ENCODE data around the gene PEA15.

Gene PEA15

DNA sequence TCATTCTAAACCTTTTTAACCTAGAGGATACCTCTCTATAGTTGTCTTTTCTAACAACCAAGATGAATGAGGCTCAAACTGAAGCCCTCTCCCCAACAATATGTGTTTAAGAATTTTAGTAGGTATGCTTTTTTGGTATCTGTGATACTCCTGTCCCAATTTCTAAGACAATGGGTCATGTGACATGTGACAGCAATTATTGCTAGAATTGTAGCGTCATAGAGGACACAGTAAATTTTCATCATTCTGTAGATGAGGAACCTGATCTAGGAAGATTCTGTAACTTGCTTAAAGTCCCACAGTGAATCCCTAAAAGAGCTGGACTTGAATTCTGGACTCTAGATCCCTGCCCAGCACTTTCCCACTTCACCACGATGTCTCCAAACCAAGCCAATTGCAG is 26.5 kb upstream of the PEA15 start:
- DNase-seq (ENCODE audit: low read depth in 2 of 2, low spot score in 1 of 2), result no peak

DNA sequence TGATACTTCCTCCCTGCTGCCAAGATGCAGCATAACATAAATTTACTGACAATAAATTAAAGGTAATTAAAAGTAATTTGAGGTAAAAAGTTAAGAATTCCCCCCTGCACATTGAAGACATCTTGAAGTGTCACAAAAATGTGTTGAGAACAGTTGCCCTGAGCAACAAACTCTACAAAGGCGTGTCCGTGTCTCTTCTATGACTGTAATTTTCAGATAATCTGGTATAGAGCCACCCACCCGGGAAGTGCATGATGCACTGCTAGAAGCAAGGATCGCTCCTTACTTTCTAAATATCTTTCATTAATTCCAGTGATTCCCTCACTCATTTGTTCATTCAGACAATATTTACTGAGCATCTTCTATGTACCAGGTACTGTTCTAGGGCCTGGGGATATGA is 25.8 kb upstream of the PEA15 start:
- no peak for DNase-seq (ENCODE audit: low read depth in 2 of 2, low spot score in 1 of 2)

DNA sequence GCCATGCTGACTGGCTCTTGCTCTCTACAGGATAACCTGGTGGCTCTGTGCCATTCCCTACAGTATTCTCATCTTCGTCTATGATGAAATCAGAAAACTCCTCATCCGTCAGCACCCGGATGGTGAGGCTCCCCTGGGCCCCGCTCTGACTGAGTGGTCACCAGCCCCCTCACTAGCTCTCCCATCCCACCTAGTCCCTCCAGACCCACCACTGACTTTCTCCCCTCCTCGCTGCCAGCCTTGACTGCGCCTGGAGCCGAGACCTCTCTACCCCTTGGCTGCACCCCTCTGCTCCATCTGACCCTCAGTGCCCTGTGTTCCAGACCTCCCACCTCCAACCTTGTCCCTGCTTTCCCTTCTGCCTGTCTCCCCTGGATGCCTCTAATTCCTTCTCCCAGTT is 18.9 kb upstream of the PEA15 start:
- no peak for DNase-seq (ENCODE audit: low read depth in 2 of 2, low spot score in 1 of 2)

DNA sequence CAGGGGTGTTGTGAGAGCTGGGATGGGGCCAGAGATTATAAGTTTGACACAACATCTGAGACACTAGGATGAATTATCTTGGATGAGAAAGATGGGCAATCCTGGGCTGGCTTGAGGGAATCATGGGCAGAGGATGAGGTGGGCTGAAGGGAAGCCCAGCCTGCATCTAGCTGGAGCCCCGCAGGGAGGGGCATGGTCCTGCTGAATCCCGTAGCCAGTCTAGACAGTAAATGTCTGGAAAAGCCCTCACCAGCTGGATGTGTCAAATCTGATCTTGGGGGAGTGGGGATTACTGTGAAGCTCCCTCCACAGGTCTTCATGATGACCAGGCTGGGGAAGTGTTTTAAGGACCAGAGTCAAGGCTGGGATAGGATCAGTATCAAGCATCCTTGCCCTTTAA is 18.5 kb upstream of the PEA15 start:
- DNase-seq (ENCODE audit: low read depth in 2 of 2, low spot score in 1 of 2), result no peak

DNA sequence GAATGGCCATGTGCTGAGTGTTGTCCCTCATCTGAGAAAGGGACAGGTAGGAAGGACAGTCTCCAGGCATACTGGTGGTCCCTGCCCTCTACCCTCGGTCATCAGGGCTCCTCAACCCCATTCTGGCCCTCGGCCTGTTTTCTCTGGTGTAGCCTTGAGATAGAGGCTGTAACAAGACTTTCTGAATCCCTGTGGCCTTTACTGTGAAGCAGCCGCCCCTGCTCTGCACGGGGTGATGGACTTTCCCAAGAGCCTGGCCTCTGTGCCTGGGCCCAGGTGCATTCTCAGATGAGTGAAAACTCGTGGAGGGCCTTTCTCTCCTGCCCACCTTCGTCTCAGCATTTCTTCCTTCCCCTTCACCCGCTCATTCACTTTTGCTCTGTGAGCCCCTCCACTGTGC is 17.8 kb upstream of the PEA15 start:
- no peak for DNase-seq (ENCODE audit: low read depth in 2 of 2, low spot score in 1 of 2)

DNA sequence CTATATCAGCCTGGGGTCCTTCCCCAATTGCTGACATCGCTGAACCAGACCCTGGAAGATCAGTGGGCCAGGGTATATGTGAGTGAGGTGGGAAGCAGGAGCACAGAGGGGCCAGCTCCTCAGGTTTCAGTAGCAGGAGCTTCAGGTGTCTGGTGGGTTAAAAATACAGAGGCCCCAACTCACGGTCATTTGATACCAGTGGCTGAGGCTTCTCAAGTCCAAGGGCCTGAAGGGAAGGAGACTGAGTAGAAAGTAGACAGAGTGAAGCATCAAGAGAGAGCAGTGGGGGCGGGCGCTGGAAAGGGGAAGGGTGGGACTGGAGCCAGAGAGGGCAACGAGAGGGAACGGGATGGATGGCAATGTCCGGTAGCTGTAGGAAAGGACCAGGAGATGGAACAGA is 16.8 kb upstream of the PEA15 start:
- no peak for DNase-seq (ENCODE audit: low read depth in 2 of 2, low spot score in 1 of 2)

DNA sequence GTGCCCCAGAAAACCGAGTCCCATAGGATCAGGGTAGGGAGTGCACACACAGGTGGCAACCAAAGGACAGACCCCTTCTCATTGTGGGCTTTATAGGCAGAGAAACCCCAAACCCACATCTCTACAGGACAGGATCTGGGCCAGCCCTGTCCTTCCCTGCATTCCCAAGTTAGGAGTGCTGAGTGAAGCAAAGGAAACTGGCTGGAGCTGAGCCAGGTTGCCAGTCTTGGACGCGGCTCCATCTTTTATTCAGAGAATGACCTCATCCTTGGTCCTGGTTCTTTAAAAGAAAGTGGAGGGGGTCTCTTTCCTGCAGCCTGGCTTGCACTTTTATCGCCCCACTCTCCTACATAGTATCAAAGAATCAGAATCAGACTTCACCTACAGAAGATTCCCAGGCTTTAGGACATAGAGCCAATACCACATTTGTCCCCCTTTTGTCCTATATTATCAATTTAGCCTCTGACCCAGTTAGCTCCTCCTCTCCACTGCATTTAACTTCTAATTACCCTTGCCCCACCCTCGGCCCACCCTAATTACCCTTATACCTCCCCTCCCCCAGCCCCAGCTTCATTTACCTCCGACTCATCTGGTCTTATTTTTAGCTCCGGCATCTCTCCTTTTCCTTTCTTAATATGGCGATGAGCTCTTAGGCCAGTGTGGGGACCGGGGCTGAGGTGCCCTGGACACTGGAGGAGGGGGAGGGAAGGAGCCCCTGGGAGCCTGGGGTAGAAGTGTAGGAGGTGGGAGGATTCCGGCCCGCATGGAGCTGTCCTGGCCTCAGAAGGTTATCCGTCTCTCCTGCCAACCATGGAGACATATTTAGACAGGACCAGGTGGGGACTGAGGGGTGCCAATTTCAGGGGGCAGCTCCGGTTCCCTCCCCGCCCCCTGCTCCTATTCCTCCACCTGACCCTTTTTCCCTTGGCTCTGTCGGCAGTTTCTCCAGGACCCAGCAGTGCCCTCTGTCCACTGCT is 15.2 kb upstream of the PEA15 start, which contains the start of gene CASQ1:
Gene CASQ1, plus strand, starts transcription at position 927 of the 977 bp plus-strand sequence. CDS start 177 bp downstream, outside the sequence.
- DNase-seq (ENCODE audit: low read depth in 2 of 2, low spot score in 1 of 2), result no peak

DNA sequence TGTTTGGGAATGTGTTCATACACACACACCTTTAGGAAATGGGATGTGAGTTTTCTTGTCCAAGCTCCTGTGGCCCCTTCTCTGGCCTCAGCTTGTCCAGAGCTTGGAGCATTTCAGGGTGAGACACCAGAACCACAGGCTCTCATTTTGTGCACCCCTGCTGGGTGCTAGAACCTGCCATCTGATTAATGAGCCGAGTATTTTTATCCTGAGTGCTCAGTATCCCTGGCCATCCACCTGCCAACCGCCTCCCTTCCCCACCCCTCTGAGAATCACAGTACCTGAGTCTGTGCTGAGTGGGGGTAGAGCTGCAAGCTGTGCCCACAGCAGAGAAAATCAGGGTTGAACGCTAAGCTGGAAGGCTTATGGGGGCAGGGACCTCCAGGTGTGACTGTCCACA is 13.4 kb upstream of the PEA15 start:
- no peak for DNase-seq (ENCODE audit: low read depth in 2 of 2, low spot score in 1 of 2)

DNA sequence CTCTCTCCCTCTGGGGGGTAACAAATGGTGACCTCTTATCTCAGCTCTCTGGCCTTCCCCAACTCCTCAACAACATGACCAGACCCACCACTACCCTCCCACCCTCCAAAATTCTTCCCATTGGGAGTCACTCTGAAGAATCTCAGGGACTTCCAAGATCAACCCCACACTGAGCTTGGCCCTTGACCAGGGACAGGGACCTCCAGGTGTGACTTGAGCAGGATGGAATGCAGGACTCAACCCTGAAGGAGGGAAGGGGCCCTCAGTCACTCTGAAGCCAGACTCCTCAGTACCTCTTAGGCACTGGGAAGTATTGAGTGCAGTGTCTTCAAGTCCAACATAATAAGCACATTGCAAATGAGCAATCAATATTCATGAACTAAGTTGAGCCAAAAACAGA is 12.9 kb upstream of the PEA15 start:
- no peak for DNase-seq (ENCODE audit: low read depth in 2 of 2, low spot score in 1 of 2)

DNA sequence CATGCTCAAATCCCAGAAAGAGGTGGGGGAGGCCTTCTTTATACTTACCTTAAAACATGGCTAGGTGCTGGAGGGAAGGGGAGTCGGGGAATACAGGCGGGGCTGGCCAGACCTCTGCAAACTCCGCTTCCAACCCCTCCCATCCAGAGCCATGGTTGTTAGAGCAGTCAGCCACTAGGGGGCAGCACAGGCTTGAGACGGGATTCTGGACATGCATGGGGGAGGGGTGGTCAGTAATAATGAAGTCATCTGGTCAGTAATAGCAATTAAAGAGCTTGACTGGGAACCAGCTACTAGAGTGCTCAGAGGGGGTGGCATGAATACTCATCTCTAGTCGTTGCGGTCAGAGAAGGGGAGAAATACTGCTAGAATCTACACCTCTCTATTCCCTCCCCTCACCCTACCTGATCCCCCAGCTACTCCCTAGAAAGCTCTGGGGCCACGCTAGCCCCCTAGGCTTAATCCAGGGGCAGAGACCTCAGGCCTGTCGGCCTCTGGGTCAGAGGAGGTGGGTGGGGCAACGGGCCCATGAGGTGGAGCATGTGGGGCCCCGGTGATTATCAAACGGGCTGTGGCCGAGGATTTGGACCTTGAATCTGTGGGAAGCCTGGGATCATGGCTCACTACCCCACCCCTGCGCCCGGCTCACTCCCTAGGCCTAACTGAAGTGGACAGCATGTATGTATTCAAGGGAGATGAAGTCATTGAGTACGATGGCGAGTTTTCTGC is 11.9 kb upstream of the PEA15 start:
- DNase-seq (ENCODE audit: low read depth in 2 of 2, low spot score in 1 of 2), result peak; percentile 68 to 74

DNA sequence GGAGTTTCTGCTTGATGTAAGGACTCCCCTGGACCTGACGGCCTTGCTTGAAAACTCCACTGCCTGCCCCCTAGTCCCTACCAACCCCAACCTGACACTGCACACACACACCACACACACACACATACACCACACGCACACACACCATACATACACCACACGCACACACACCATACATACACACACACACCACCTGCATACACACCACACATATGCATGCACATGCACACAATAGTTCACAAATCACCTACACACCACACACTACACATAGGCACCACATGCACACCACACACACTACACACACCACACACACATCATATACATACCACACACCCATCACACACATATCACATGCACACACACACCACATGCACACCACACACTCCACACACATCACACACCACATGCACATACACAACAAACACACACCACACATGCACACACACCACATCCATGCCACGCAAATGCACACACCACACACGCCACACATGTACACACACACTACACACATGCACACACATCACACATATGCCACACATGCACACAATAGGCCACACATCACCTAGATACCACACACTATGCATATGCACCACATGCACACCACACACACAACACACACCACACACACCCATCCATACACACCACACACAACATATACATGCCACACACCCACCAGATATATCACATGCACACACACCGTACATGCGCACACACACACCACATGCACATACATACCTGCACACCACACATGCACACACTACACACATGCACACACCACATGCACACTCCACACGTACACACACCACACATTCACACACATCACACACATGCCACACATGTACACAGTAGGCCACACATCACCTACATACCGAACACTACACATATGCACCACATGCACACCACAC is 11.1 kb upstream of the PEA15 start:
- no peak for DNase-seq (ENCODE audit: low read depth in 2 of 2, low spot score in 1 of 2)

DNA sequence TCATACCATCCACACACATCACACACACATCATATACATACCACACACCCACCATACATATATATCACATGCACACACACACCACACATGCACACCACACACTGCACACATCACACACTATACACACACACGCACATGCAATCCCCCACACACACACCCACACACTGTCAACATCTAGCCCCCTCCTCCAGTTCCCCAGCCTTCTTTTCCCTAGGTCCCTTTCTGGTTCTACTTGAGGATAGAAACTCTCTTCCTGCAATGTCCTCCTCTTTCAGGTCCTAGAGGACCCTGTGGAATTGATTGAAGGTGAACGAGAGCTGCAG is 10.5 kb upstream of the PEA15 start:
- no peak for DNase-seq (ENCODE audit: low read depth in 2 of 2, low spot score in 1 of 2)

DNA sequence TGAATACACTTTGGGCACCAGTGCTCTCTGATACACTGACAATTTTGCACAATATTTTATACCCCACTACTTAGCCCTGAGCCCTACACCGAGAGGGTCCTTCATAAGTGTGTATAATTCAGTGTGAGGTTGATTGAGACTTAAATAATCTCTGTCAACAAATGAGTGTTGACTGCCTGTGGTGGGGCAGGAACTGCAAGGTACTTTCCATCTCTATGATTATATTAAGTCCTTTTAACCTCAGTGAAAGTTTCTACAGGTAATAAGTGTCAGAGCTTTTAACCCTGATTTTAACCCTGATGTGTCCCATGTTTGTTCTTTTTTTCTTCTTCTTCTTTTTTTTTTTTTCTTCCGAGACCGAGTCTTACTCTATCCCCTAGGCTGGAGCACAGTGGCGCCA is 9.0 kb upstream of the PEA15 start:
- no peak for DNase-seq (ENCODE audit: low read depth in 2 of 2, low spot score in 1 of 2)

DNA sequence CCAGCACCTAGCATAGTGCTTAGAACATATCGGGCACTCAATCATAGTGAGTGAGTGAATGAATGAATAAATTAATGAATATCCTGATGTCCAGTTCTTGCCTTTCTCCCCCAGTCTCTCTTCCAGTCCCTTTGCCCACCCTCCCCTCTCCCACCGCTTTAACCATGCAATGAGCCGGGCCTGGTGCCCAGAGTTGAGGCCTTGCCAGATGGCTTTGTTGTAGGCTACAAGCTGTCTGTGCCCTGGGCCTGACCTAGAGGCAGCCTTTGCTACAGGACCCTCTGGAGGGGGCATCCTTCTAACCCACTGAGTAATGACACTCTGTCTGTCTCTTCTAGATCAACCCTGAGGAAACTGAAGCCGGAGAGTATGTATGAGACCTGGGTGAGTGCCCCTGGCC is 8.0 kb upstream of the PEA15 start:
- DNase-seq (ENCODE audit: low read depth in 2 of 2, low spot score in 1 of 2), result no peak

DNA sequence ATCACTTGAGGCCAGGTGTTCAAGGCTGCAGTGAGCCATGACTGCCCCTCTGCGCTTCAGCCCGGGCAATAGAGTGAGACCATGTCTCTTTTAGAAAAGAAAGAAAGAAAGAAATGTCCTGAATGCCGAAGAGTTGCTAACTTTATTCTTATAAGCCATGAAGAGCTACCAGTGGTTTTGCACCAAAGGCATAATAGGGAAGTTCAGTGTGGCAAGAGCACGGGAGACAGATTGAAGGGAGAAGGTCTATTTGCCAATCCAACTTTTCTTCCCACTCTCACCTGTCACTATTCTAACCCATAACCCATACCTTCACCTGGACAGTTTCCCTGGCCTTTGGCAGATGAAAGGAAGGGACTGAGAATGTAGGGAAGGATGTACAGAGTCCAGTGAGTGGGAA is 4.4 kb upstream of the PEA15 start:
- no peak for DNase-seq (ENCODE audit: low read depth in 2 of 2, low spot score in 1 of 2)

DNA sequence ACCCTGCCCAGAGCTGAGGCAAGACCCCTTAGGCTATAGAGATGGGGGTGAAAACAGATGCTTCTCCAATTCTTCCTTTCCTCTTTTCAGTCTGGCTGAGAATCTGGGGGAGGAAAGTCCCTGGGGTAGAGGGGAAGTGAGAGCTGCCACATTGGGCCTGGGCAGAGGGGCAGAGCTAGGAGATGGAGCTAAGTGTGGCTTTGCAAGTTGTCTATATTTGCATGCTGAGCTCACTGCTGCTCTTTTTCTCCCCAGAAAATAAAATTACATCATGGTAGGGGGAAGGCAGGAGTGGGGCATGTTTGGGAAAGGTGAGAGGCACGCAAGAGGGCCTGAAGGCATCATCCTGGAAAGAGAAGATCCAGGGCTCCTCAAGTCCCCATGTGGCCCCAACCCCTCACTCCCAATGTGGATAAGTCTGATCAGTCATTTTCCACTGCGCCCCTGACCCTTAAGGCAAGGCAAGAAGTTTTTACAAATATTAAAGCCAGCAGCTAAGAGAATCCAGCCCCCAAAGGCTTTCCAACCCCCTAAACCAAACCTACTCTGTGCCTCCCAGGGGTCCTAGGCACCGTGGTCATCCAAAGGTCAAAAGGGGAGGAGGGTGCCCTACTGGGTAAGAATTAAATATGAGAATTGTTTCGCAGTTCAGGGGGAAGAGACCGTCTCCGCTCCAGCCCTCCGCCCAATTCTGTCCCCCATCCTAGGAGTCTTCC is 500 bp upstream of the PEA15 start:
- no peak for DNase-seq (ENCODE audit: low read depth in 2 of 2, low spot score in 1 of 2)

DNA sequence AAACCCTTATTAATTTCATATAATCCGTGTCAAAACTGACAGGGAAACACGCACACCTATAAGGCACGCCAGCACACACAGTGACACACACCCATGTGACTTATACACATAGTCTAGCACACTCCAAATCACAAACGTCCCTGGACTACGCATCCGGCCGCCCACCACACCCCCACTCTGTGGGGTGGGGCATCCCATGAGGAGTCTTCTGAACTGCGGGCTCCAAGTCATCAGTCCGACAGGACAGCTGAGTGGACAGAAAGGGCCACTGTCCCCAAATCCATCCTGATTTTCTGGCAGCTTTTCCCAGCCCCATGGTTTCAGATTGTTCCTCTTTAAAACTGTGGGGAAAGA is 829 bp downstream of the PEA15 start:
- DNase-seq (ENCODE audit: low read depth in 2 of 2, low spot score in 1 of 2), result peak in 1 of 2 donors; percentile 14

DNA sequence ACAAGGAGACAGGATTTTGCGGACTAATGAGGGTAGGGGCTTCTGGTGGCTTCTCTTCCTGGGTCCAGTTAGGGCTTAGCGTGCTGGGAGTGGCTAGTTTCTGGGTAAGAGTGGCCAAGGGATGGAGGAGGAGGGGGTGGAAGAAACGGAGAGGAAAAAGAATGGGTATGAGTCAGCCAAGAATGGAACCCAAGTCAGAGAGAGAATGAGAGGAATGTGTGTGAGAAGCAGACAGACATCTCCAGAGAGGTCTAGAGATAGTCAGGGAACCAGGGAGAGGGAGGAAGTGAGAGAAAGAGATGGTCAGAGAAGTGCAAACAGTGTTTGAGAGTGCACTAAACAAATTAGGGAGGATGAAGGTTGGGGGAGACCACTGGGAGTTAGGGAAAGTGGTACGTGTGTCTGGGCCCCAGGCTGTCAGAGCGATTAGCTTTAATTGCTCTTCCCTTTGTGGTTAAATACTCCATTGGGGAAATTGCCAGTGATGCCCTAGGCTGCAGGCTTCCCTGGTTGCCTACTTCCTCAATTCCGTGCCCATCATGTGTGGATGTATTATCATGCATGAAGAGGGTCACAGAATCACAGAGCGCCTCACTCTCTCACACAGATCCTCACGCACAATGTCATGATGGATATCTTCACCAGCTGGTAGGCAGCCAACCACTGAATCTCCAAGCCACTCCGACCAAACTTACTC is 1.4 kb downstream of the PEA15 start:
- DNase-seq (ENCODE audit: low read depth in 2 of 2, low spot score in 1 of 2), result no peak

DNA sequence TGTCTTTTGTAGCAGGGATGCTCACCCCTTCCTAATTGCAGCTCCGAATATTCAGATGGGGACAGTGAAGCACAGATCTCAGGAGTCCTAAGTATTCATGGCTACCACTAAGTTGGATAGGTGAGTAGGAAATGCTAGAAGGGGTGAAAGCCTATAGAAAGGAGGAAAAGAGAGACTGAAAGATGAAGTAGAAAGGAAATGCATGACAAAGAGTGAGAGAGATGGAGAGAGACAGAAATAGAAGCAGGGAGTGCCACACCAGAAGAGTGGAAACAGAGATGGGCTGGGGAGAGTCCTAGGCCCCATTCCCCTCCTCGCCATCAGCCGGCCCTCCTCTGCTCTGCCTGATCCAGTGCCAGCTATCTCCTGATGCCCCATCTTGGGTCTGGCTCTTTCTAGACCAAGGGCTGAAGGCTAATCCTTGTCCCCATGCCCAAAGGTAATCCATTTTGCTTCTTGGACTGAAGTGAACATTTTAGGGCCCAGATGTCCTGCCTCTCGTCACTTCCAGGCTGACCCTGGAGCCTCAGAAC is 2.0 kb downstream of the PEA15 start:
- DNase-seq (ENCODE audit: low read depth in 2 of 2, low spot score in 1 of 2), result no peak
